ENCODE measurements around the gene GTF2E1. TPM values are rescaled to one million over a fixed set of nuclear protein-coding genes. Genes with fewer than 3 reads are reported as not detected.
"Not testable (repeated sequence)": the region's sequence is repeated elsewhere in the genome, so short reads cannot be mapped to it uniquely, and the experiment has no call there.

The GTF2E1 gene
- total RNA-seq, 2 experiments from 2014 or later = 14.8 to 40.8 TPM

GRCh38 chr3:120726791-120727190, 15.8 kb upstream of the GTF2E1 start:
- ChIA-PET POLR2A (interaction anchor here (0.7 kb wide), 1 partner anchor 10 kb away, joined by 3 read pairs; no protein-coding TSS in a partner anchor), CTCF (ENCODE audit: unreplicated experiment) (no interaction called here)
- H3K4me2 ChIP-seq (ENCODE audit: low read length) = no peak overlapping the region
- no peaks in the 10 kb centered on the region for H3K79me2 ChIP-seq (ENCODE audit: insufficient read depth, low read depth, low read length)
- no peak overlapping the region for H3K4me3 ChIP-seq (ENCODE audit: low read depth, low read length, poor library complexity, severe bottlenecking)
- no peaks in the 10 kb centered on the region for H3K4me1 ChIP-seq (ENCODE audit: insufficient read depth, low read length, poor library complexity, severe bottlenecking)
- H4K20me1 ChIP-seq (ENCODE audit: insufficient read depth, low read length) = no peaks in the 10 kb centered on the region
- H3K9me3 ChIP-seq (ENCODE audit: low read length) = no peaks in the 10 kb centered on the region
- H3K36me3 ChIP-seq (ENCODE audit: insufficient read depth, low read length) = no peaks in the 10 kb centered on the region; the same call in 1 of the 2 replicates
- H3K9me2 ChIP-seq (ENCODE audit: insufficient read depth, low read length) = no peaks in the 10 kb centered on the region
- DNase-seq (ENCODE audit: low spot score) = no peak
- no peak overlapping the region for H3K27ac ChIP-seq (ENCODE audit: low read depth, low read length, poor library complexity, severe bottlenecking)
- TF ChIP-seq EZH2phosphoT487 (IDR thresholded peaks at IDR 0.05; ENCODE audit: borderline replicate concordance, low read depth, low read length) (no peak), CTCF (conservative IDR thresholded peaks at IDR 0.05; ENCODE audit: low read length) (no peak)
- intact Hi-C loops (cut with micrococcal nuclease; ENCODE audit: unreplicated experiment) = no loop called here
- H2AFZ ChIP-seq (ENCODE audit: low read length) = no peak overlapping the region
- no TSS peak for BruUV-seq (replicated peaks)

- no peaks in the 10 kb centered on the region for H3K9me3 ChIP-seq (ENCODE audit: low read length)
- H3K27ac ChIP-seq (ENCODE audit: low read depth, low read length, poor library complexity, severe bottlenecking) = no peak overlapping the region
- no peaks in the 10 kb centered on the region for H3K9me2 ChIP-seq (ENCODE audit: insufficient read depth, low read length)
- H3K4me2 ChIP-seq (ENCODE audit: low read length) = no peak overlapping the region
- ChIA-PET POLR2A (interaction anchor here (0.7 to 1.6 kb wide), 3 partner anchors 11 to 17 kb away, joined by 4 to 5 read pairs (median 4); partner anchors contain the start of genes GTF2E1 and RABL3), CTCF (ENCODE audit: unreplicated experiment) (interaction anchor here (0.6 kb wide), 1 partner anchor 1165 kb away, joined by 3 read pairs; no protein-coding TSS in a partner anchor)
- H3K4me3 ChIP-seq (ENCODE audit: low read depth, low read length, poor library complexity, severe bottlenecking) = no peak overlapping the region
- no peaks in the 10 kb centered on the region for H3K4me1 ChIP-seq (ENCODE audit: insufficient read depth, low read length, poor library complexity, severe bottlenecking)
- no peak for DNase-seq (ENCODE audit: low spot score)
- intact Hi-C loops (cut with micrococcal nuclease; ENCODE audit: unreplicated experiment) = no loop called here
- BruUV-seq (replicated peaks) = no TSS peak
- no peak overlapping the region for H2AFZ ChIP-seq (ENCODE audit: low read length)
- no peaks in the 10 kb centered on the region; the same call in 1 of the 2 replicates for H3K36me3 ChIP-seq (ENCODE audit: insufficient read depth, low read length)
- no peaks in the 10 kb centered on the region for H3K79me2 ChIP-seq (ENCODE audit: insufficient read depth, low read depth, low read length)
- no peaks in the 10 kb centered on the region for H4K20me1 ChIP-seq (ENCODE audit: insufficient read depth, low read length)
- TF ChIP-seq CTCF (conservative IDR thresholded peaks at IDR 0.05; ENCODE audit: low read length) (no peak), EZH2phosphoT487 (IDR thresholded peaks at IDR 0.05; ENCODE audit: borderline replicate concordance, low read depth, low read length) (no peak)
Measured at GRCh38 chr3:120730576-120731542, 11.7 kb upstream of the GTF2E1 start.

DNA sequence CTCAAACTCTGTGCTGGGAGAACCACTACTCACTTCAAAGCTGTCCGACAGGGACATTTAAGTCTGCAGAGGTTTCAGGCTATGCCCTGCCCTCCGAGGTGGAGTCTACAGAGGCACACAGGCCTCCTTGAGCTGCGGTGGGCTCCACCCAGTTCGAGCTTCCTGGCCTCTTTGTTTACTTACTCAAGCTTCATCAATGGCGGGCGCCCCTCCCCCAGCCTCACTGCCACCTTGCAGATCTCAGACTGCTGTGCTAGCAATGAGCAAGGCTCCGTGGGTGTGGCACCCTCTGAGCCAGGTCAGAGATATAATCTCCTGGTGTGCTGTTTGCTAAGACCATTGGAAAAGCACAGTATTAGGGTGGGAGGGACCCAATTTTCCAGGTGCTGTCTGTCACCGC, 4.5 kb upstream of the GTF2E1 start:
- DNase-seq (ENCODE audit: low spot score); intact Hi-C loops (cut with micrococcal nuclease; ENCODE audit: unreplicated experiment); H3K9me3 ChIP-seq (ENCODE audit: low read length); BruUV-seq (replicated peaks); H3K4me2 ChIP-seq (ENCODE audit: low read length); POLR2A ChIA-PET; CTCF ChIA-PET (ENCODE audit: unreplicated experiment); H3K4me1 ChIP-seq (ENCODE audit: insufficient read depth, low read length, poor library complexity, severe bottlenecking); H2AFZ ChIP-seq (ENCODE audit: low read length); H3K4me3 ChIP-seq (ENCODE audit: low read depth, low read length, poor library complexity, severe bottlenecking); H3K9me2 ChIP-seq (ENCODE audit: insufficient read depth, low read length); H4K20me1 ChIP-seq (ENCODE audit: insufficient read depth, low read length); H3K27ac ChIP-seq (ENCODE audit: low read depth, low read length, poor library complexity, severe bottlenecking): not testable (repeated sequence)
- Histone ChIP-seq H3K79me2 (ENCODE audit: insufficient read depth, low read depth, low read length) (peaks cover 14% of the 10 kb centered on the region), H3K36me3 (ENCODE audit: insufficient read depth, low read length) (peaks cover 15% of the 10 kb centered on the region; the same call in 1 of the 2 replicates)

All from OCI-LY7 (cell line).